H9 (cell line): Measurements from ENCODE around the gene IDH3B. TPM values are rescaled to one million over a fixed set of nuclear protein-coding genes. Genes with fewer than 3 reads are reported as not detected.
A peak's percentile ranks its signal among the peaks of the same experiment; 100 is the strongest.

Experiments
- DNase-seq: peaks from one replicate; pipeline ENCODE4 v3.0.0-alpha.2; 2017
- H2AFZ ChIP-seq: one replicate; pipeline ENCODE4 v1.6.1; 2013; ENCODE audit warnings: mild to moderate bottlenecking, low read length, control low read depth, moderate library complexity
- H2AK5ac ChIP-seq: 2 replicates; pipeline ENCODE4 v1.6.1; 2013; ENCODE audit warnings: low read length, control low read depth, mixed read lengths; ENCODE audit not compliant: insufficient read length
- H2BK120ac ChIP-seq: one replicate; pipeline ENCODE4 v1.6.1; 2013; ENCODE audit warnings: low read depth, mild to moderate bottlenecking, low read length, control low read depth, inconsistent platforms; ENCODE audit not compliant: poor library complexity, severe bottlenecking
- H2BK12ac ChIP-seq: 2 replicates; pipeline ENCODE4 v1.6.1; 2013; ENCODE audit warnings: low read length, control low read depth, mixed read lengths, low read depth; ENCODE audit not compliant: insufficient read length
- H2BK15ac ChIP-seq: 2 replicates; pipeline ENCODE4 v1.6.1; 2013; ENCODE audit warnings: low read depth, low read length, control low read depth
- H2BK20ac ChIP-seq: one replicate; pipeline ENCODE4 v1.6.1; 2013; ENCODE audit warnings: low read depth, mild to moderate bottlenecking, low read length, control low read depth, inconsistent platforms; ENCODE audit not compliant: poor library complexity, severe bottlenecking
- H2BK5ac ChIP-seq: 2 replicates; pipeline ENCODE4 v1.6.1; 2013; ENCODE audit warnings: low read length, control low read depth, mixed read lengths; ENCODE audit not compliant: insufficient read length
- H3K14ac ChIP-seq: 2 replicates; pipeline ENCODE4 v1.6.1; 2013; ENCODE audit warnings: low read length, control low read depth; ENCODE audit not compliant: insufficient read depth
- H3K18ac ChIP-seq: 2 replicates; pipeline ENCODE4 v1.6.1; 2013; ENCODE audit warnings: low read depth, mild to moderate bottlenecking, mixed read lengths, low read length, control low read depth; ENCODE audit not compliant: insufficient read length
- H3K23ac ChIP-seq: 2 replicates; pipeline ENCODE4 v1.6.1; 2013; ENCODE audit warnings: low read length, control low read depth, mixed read lengths, low read depth; ENCODE audit not compliant: insufficient read length
- H3K23me2 ChIP-seq: 2 replicates; pipeline ENCODE4 v1.6.1; 2013; ENCODE audit warnings: low read depth, mild to moderate bottlenecking, mixed read lengths, low read length, control low read depth; ENCODE audit not compliant: insufficient read length, poor library complexity, severe bottlenecking
- H3K27ac ChIP-seq: 2 replicates; pipeline ENCODE4 v1.5.1; 2013; ENCODE audit warnings: low read length, control low read depth, mixed read lengths, low read depth; ENCODE audit not compliant: insufficient read length
- H3K27me3 ChIP-seq: 2 replicates; pipeline ENCODE4 v1.6.1; 2013; ENCODE audit warnings: low read length, control low read depth, inconsistent platforms; ENCODE audit not compliant: insufficient read depth
- H3K4ac ChIP-seq: 2 replicates; pipeline ENCODE4 v1.6.1; 2013; ENCODE audit warnings: low read depth, mild to moderate bottlenecking, control low read depth, inconsistent platforms, low read length, moderate library complexity
- H3K4me1 ChIP-seq: 2 replicates; pipeline ENCODE4 v1.6.1; 2013; ENCODE audit warnings: low read length, control low read depth, inconsistent platforms; ENCODE audit not compliant: insufficient read depth
- H3K4me2 ChIP-seq: 2 replicates; pipeline ENCODE4 v1.6.1; 2013; ENCODE audit warnings: low read length, control low read depth, mixed read lengths; ENCODE audit not compliant: insufficient read length, insufficient read depth
- H3K56ac ChIP-seq: 2 replicates; pipeline ENCODE4 v1.6.1; 2013; ENCODE audit warnings: low read depth, mild to moderate bottlenecking, mixed read lengths, low read length, control low read depth; ENCODE audit not compliant: insufficient read length
- H3K79me1 ChIP-seq: 2 replicates; pipeline ENCODE4 v1.6.1; 2013; ENCODE audit warnings: low read depth, mild to moderate bottlenecking, moderate library complexity, low read length, control low read depth, inconsistent platforms; ENCODE audit not compliant: insufficient read depth, poor library complexity, severe bottlenecking
- H3K79me2 ChIP-seq: 2 replicates; pipeline ENCODE4 v1.6.1; 2013; ENCODE audit warnings: low read length, control low read depth, inconsistent platforms; ENCODE audit not compliant: insufficient read depth
- H3K9ac ChIP-seq: 2 replicates; pipeline ENCODE4 v1.6.1; 2013; ENCODE audit warnings: low read length, control low read depth, mixed read lengths; ENCODE audit not compliant: insufficient read length; ENCODE audit errors: extremely low read depth
- H3K9me3 ChIP-seq: one replicate; pipeline ENCODE4 v1.6.1; 2013; ENCODE audit warnings: low read depth, low read length, inconsistent platforms; ENCODE audit not compliant: control insufficient read depth
- H3T11ph ChIP-seq: one replicate; pipeline ENCODE4 v1.6.1; 2013; ENCODE audit warnings: mild to moderate bottlenecking, low read length, control low read depth, inconsistent platforms
- H4K20me1 ChIP-seq: one replicate; pipeline ENCODE4 v1.6.1; 2013; ENCODE audit not compliant: control insufficient read depth, insufficient read length, insufficient read depth
- H4K5ac ChIP-seq: 2 replicates; pipeline ENCODE4 v1.6.1; 2013; ENCODE audit warnings: low read depth, mild to moderate bottlenecking, mixed read lengths, low read length, control low read depth; ENCODE audit not compliant: insufficient read length
- H4K8ac ChIP-seq: replicated peaks from 2 replicates; pipeline ENCODE4 v1.6.1; 2013; ENCODE audit warnings: low read length, control low read depth, mixed read lengths, low read depth; ENCODE audit not compliant: insufficient read length
- H4K91ac ChIP-seq: 2 replicates; pipeline ENCODE4 v1.6.1; 2013; ENCODE audit warnings: low read depth, mild to moderate bottlenecking, moderate library complexity, mixed read lengths, low read length, control low read depth; ENCODE audit not compliant: insufficient read length
- H3K27ac Mint-ChIP-seq, 3 experiments: 2 replicates in 2 of 3; 3 replicates in 1 of 3; pipeline ENCODE4 v1.8.0; 2020 to 2021; ENCODE audit warnings: mixed read lengths in 3 of 3, mild to moderate bottlenecking in 1 of 3, moderate library complexity in 1 of 3
- H3K27me3 Mint-ChIP-seq: 2 replicates; pipeline ENCODE4 v1.8.0; 2021; ENCODE audit warnings: low read depth, mild to moderate bottlenecking, moderate library complexity, mixed read lengths
- H3K36me3 Mint-ChIP-seq, 3 experiments: 2 replicates in 2 of 3; 3 replicates in 1 of 3; pipeline ENCODE4 v1.8.0; 2020 to 2021; ENCODE audit warnings: low read depth in 3 of 3, mixed read lengths in 3 of 3; ENCODE audit not compliant: insufficient read depth in 1 of 3
- H3K4me1 Mint-ChIP-seq, 2 experiments: 2 replicates each; pipeline ENCODE4 v1.8.0; 2020; ENCODE audit warnings: mixed read lengths in 2 of 2
- H3K4me3 Mint-ChIP-seq, 2 experiments: 2 replicates in 1 of 2; 3 replicates in 1 of 2; pipeline ENCODE4 v1.8.0; 2020 to 2021; ENCODE audit warnings: mild to moderate bottlenecking in 2 of 2, mixed read lengths in 2 of 2, moderate library complexity in 1 of 2
- H3K9me3 Mint-ChIP-seq, 2 experiments: 2 replicates in 1 of 2; 3 replicates in 1 of 2; pipeline ENCODE4 v1.8.0; 2020; ENCODE audit warnings: mild to moderate bottlenecking in 2 of 2, mixed read lengths in 2 of 2, moderate library complexity in 1 of 2
- CTCF ChIP-seq: fragments of 200-600 bp; sonication (generic); conservative IDR thresholded peaks from 3 replicates; pipeline ENCODE4 v1.8.0; 2021; ENCODE audit warnings: antibody characterized with exemption, mild to moderate bottlenecking
- WGBS: extraction: QIAGEN DNeasy Blood & Tissue Kit; methylation state at CpG from one replicate; pipeline ENCODE4 v1.1.7; 2013; ENCODE audit warnings: missing lambda C conversion rate, low lambda C conversion rate, mixed read lengths; ENCODE audit not compliant: insufficient read length; ENCODE audit errors: extremely low coverage; 5-methylcytosine and 5-hydroxymethylcytosine counted together
- total RNA-seq: library from RNA; stranded (reverse); gene quantifications from 2 replicates; pipeline ENCODE4 v1.2.1, GENCODE V29; 2021

Gene IDH3B
- total RNA-seq, 1 experiment from 2014 or later, result 114 TPM

- H2AK5ac ChIP-seq, result no peak overlapping the region
- Mint-ChIP-seq H3K27ac (no peak overlapping the region), H3K36me3 (peaks cover 0 to 5% (median 0%) of the 10 kb centered on the region in 3 experiments; a peak in 2 of 7 replicates), H3K9me3 (peaks cover 2 to 3% of the 10 kb centered on the region in 2 experiments), H3K4me1 (peaks cover 20 to 39% of the 10 kb centered on the region in 2 experiments), H3K27me3 (peaks cover 86% of the 10 kb centered on the region), H3K4me3 (peak overlapping the region; percentile 81 to 86; a peak in 4 of 5 replicates)
- no peak overlapping the region for H4K5ac ChIP-seq
- H2BK20ac ChIP-seq, result no peak overlapping the region
- no peak overlapping the region for H4K8ac ChIP-seq
- peaks cover 4% of the 10 kb centered on the region for H4K20me1 ChIP-seq
- H3K18ac ChIP-seq, result no peak overlapping the region
- no peak overlapping the region for H2AFZ ChIP-seq
- no peak for TF ChIP-seq CTCF
- no peak overlapping the region for H3T11ph ChIP-seq
- no peaks in the 10 kb centered on the region for H3K79me2 ChIP-seq
- no peak overlapping the region for H3K4ac ChIP-seq
- no peak overlapping the region for H4K91ac ChIP-seq
- H2BK12ac ChIP-seq, result no peak overlapping the region
- H3K9ac ChIP-seq, result no peak overlapping the region
- no peak overlapping the region for H2BK5ac ChIP-seq
- H3K14ac ChIP-seq, result no peak overlapping the region
- no peak overlapping the region for H2BK15ac ChIP-seq
- H3K79me1 ChIP-seq, result no peaks in the 10 kb centered on the region
- no peak overlapping the region for H3K56ac ChIP-seq
- H3K23me2 ChIP-seq, result peaks cover 4% of the 10 kb centered on the region
- H3K23ac ChIP-seq, result no peak overlapping the region
- H2BK120ac ChIP-seq, result no peak overlapping the region
- no CpG with 5 or more reads among the region's 8 CpGs for WGBS
- no peaks in the 10 kb centered on the region for H3K9me3 ChIP-seq
- DNase-seq, result no peak
- H3K4me1 ChIP-seq, result no peaks in the 10 kb centered on the region
- H3K27ac ChIP-seq, result no peak overlapping the region
- no peak overlapping the region for H3K4me2 ChIP-seq
- peaks cover 55% of the 10 kb centered on the region for H3K27me3 ChIP-seq
Measured at GRCh38 chr20:2691127-2691526, 27.1 kb upstream of the IDH3B start.
